Smooth muscle cell (in vitro differentiated cells): ENCODE results near the gene SLC28A1. TPM values are rescaled to one million over a fixed set of nuclear protein-coding genes. Genes with fewer than 3 reads are reported as not detected.

Source experiments
- DNase-seq: peaks from one replicate; lab custom pipeline; 2025; ENCODE audit not compliant: unreplicated experiment; lab: John Stamatoyannopoulos, UW
- H2AFZ ChIP-seq: fragments of 200-600 bp; sonication (generic); 2 replicates; pipeline ENCODE4 v1.6.0; 2016; ENCODE audit warnings: antibody characterized with exemption, low read depth, mild to moderate bottlenecking
- H3F3A ChIP-seq: fragments of 200-600 bp; sonication (generic); 2 replicates; pipeline ENCODE4 v1.6.0; 2017; ENCODE audit warnings: antibody characterized with exemption, low read depth
- H3K27ac ChIP-seq: fragments of 200-600 bp; sonication (generic); 2 replicates; pipeline ENCODE4 v1.5.1; 2016; ENCODE audit warnings: low read depth, mild to moderate bottlenecking
- H3K27me3 ChIP-seq: fragments of 200-600 bp; sonication (generic); 2 replicates; pipeline ENCODE4 v1.6.1; 2016; ENCODE audit warnings: low read depth, mild to moderate bottlenecking
- H3K36me3 ChIP-seq: fragments of 200-600 bp; sonication (generic); 2 replicates; pipeline ENCODE4 v1.5.1; 2016; ENCODE audit warnings: low read depth
- H3K4me1 ChIP-seq: fragments of 200-600 bp; sonication (generic); 2 replicates; pipeline ENCODE4 v1.5.1; 2016; ENCODE audit warnings: low read depth
- H3K4me2 ChIP-seq: fragments of 200-600 bp; sonication (generic); 2 replicates; pipeline ENCODE4 v1.6.0; 2016; ENCODE audit warnings: mild to moderate bottlenecking
- H3K4me3 ChIP-seq: fragments of 200-600 bp; sonication (generic); 2 replicates; pipeline ENCODE4 v1.5.1; 2016; ENCODE audit warnings: mild to moderate bottlenecking
- H3K79me2 ChIP-seq: fragments of 200-600 bp; sonication (generic); 2 replicates; pipeline ENCODE4 v1.6.0; 2016; ENCODE audit warnings: low read depth, mild to moderate bottlenecking
- H3K9ac ChIP-seq: fragments of 200-600 bp; sonication (generic); 2 replicates; pipeline ENCODE4 v1.6.0; 2016; ENCODE audit warnings: low read depth
- H3K9me3 ChIP-seq: fragments of 200-600 bp; sonication (generic); replicated peaks from 2 replicates; pipeline ENCODE4 v1.5.1; 2016; ENCODE audit warnings: low read depth
- H4K20me1 ChIP-seq: fragments of 200-600 bp; sonication (generic); 2 replicates; pipeline ENCODE4 v1.6.0; 2016; ENCODE audit warnings: low read depth
- WGBS: methylation state at CpG from one replicate; pipeline ENCODE4 v1.1.7; 2016; ENCODE audit warnings: low lambda C conversion rate; 5-methylcytosine and 5-hydroxymethylcytosine counted together
- polyA plus RNA-seq: library from polyadenylated mRNA; unstranded; fragments of >200 nt; fragmentation: Nextera tagmentation; extraction: Ambion mirVana; gene quantifications from 2 replicates; pipeline ENCODE4 v1.2.1, GENCODE V29; 2016
- total RNA-seq: library from RNA; depleted of rRNA; stranded (reverse); fragments of >200 nt; gene quantifications from 2 replicates; pipeline ENCODE4 v1.2.3, GENCODE V29; 2014
- TF ChIP-seq, protein P1 (sequence below): fragments of 200-600 bp; sonication (generic); IDR thresholded peaks from 2 replicates; pipeline ENCODE4 v1.5.1; 2017; ENCODE audit warnings: borderline replicate concordance, mild to moderate bottlenecking, antibody characterized with exemption; ENCODE audit not compliant: insufficient read depth, poor library complexity, severe bottlenecking

The SLC28A1 gene
- total and polyA plus RNA-seq, 2 experiments from 2014 or later: 0.09 TPM; not detected in 1

DNA sequence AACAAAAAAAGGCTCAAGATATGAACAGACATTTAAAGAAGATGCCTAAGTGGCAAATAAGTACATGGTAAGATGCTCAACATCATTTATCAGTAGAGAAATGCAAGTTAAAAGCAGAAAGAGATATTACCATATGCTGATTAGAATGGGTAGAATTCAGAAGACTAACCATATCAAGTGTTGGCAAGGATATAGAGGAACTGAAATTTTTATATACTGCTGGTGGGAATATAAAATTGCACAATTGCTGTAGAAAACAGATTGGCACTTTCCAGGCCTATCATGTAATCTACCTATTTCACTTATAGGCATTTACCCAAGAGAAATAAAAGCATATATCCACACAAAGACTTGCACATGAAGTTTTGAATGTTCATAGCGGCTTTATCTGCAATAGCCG is 17.1 kb downstream of the SLC28A1 start:
- Histone ChIP-seq H4K20me1 (no peaks in the 10 kb centered on the region), H3K4me3 (no peak overlapping the region), H3K4me2 (no peak overlapping the region), H3K9ac (no peak overlapping the region), H3K9me3 (no peaks in the 10 kb centered on the region), H3K27me3 (no peaks in the 10 kb centered on the region), H3K4me1 (peaks cover 6% of the 10 kb centered on the region), H3K27ac (no peak overlapping the region), H2AFZ (no peak overlapping the region), H3F3A (no peaks in the 10 kb centered on the region), H3K36me3 (no peaks in the 10 kb centered on the region), H3K79me2 (no peaks in the 10 kb centered on the region)
- DNase-seq: no peak
- 81% methylated on average over 2 of the region's 2 CpGs for WGBS
- TF ChIP-seq, protein P1, sequence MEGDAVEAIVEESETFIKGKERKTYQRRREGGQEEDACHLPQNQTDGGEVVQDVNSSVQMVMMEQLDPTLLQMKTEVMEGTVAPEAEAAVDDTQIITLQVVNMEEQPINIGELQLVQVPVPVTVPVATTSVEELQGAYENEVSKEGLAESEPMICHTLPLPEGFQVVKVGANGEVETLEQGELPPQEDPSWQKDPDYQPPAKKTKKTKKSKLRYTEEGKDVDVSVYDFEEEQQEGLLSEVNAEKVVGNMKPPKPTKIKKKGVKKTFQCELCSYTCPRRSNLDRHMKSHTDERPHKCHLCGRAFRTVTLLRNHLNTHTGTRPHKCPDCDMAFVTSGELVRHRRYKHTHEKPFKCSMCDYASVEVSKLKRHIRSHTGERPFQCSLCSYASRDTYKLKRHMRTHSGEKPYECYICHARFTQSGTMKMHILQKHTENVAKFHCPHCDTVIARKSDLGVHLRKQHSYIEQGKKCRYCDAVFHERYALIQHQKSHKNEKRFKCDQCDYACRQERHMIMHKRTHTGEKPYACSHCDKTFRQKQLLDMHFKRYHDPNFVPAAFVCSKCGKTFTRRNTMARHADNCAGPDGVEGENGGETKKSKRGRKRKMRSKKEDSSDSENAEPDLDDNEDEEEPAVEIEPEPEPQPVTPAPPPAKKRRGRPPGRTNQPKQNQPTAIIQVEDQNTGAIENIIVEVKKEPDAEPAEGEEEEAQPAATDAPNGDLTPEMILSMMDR: no peak

DNA sequence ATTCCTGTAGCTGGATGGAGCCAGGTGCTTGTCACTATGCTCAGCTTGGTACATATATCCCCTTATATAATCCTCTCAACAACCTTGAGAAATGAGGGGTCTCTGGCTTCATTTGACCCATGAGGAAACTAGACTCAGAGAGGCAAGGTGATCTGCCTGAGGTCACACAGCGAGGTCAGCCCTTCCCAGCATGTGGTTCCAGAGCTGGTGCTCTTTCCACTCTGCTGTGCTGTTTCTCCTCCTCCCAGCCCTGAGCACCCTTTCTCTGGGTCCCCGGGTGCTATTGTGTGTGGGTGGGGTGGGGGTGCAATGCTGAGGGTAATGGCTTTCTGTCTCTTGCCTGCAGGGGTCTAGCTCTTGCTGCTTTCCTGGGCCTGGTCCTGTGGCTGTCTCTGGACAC is 19.3 kb downstream of the SLC28A1 start:
- Histone ChIP-seq H3K4me1 (peaks cover 6% of the 10 kb centered on the region), H4K20me1 (no peaks in the 10 kb centered on the region), H3K9me3 (no peaks in the 10 kb centered on the region), H3K9ac (no peak overlapping the region), H3K4me3 (no peak overlapping the region), H3F3A (no peaks in the 10 kb centered on the region), H2AFZ (no peak overlapping the region), H3K27ac (peak overlapping the region; percentile 42), H3K4me2 (no peak overlapping the region), H3K36me3 (no peaks in the 10 kb centered on the region), H3K27me3 (no peaks in the 10 kb centered on the region), H3K79me2 (no peaks in the 10 kb centered on the region)
- TF ChIP-seq, protein P1: no peak
- WGBS: 90% methylated on average over 2 of the region's 2 CpGs
- no peak for DNase-seq

DNA sequence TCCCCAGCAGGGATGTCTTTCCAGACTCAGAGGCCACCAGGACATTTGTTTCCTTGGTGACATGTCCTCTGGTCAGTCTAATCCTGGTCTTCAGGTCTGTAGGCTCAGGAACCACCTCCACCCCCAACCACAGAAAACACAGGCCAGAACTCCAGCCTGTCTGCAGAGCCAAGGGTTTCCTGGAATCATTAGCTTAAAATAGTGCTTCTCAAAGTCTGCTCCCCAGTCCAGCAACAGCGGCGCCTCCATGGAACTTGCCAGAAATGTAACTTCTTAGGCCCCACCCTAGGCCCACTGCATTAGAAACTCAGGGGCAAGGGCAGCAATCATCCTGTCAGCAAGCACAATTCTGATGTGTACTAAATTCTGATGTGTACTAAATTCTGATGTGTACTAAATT is 20.0 kb downstream of the SLC28A1 start:
- no peaks in the 10 kb centered on the region for H3K27me3 ChIP-seq
- WGBS: 67% methylated on average over 2 of the region's 2 CpGs
- peaks cover 6% of the 10 kb centered on the region for H3K4me1 ChIP-seq
- H3F3A ChIP-seq: no peaks in the 10 kb centered on the region
- H3K4me2 ChIP-seq: no peak overlapping the region
- peak overlapping the region; percentile 42 for H3K27ac ChIP-seq
- no peak for DNase-seq
- no peak overlapping the region for H3K9ac ChIP-seq
- TF ChIP-seq, protein P1: no peak
- no peaks in the 10 kb centered on the region for H3K36me3 ChIP-seq
- no peaks in the 10 kb centered on the region for H3K9me3 ChIP-seq
- no peaks in the 10 kb centered on the region for H3K79me2 ChIP-seq
- no peak overlapping the region for H3K4me3 ChIP-seq
- H2AFZ ChIP-seq: peak overlapping the region; percentile 81
- H4K20me1 ChIP-seq: no peaks in the 10 kb centered on the region
